GM12878 (cell line): ENCODE results near the gene PPFIA4.

Experiments
- CTCF ChIP-seq, 3 experiments: IDR thresholded peaks in 2 of 3; conservative IDR thresholded peaks in 1 of 3; 2 replicates each; pipeline ENCODE4 v1.5.1; 2011; ENCODE audit warnings: low read depth in 3 of 3, low read length in 3 of 3, mild to moderate bottlenecking in 3 of 3, control low read depth in 2 of 3, moderate library complexity in 2 of 3, inconsistent platforms in 1 of 3, mixed read lengths in 1 of 3; ENCODE audit not compliant: control insufficient read depth in 2 of 3, insufficient read depth in 1 of 3; ENCODE audit errors: extremely low read depth in 1 of 3
- EP300 ChIP-seq, 2 experiments: fragments of 150-350 bp in 1 of 2; IDR thresholded peaks; 2 replicates each; pipeline ENCODE4 v1.6.1; 2011 to 2012; ENCODE audit warnings: low read depth in 2 of 2, low read length in 2 of 2, borderline replicate concordance in 1 of 2, improper control_type of control experiment in 1 of 2, inconsistent platforms in 1 of 2; ENCODE audit not compliant: control insufficient read depth in 1 of 2
- EZH2 ChIP-seq: IDR thresholded peaks from 2 replicates; pipeline ENCODE4 v1.6.1; 2012; ENCODE audit warnings: low read depth, mild to moderate bottlenecking, control low read depth, inconsistent platforms, low read length, borderline replicate concordance; ENCODE audit not compliant: control insufficient read depth
- KDM1A ChIP-seq: fragments of 200-600 bp; sonication (generic); IDR thresholded peaks from 2 replicates; pipeline ENCODE4 v1.6.1; 2016; ENCODE audit warnings: borderline replicate concordance
- MAX ChIP-seq: IDR thresholded peaks from 2 replicates; pipeline ENCODE4 v1.6.1; 2012; ENCODE audit warnings: low read depth, low read length, improper control_type of control experiment
- NRF1 ChIP-seq: conservative IDR thresholded peaks from 2 replicates; pipeline ENCODE4 v1.6.1; 2011; ENCODE audit warnings: mild to moderate bottlenecking, low read depth, low read length, improper control_type of control experiment
- PBX3 ChIP-seq: IDR thresholded peaks from 2 replicates; pipeline ENCODE4 v1.6.1; 2011; ENCODE audit warnings: mild to moderate bottlenecking, low read depth, low read length, moderate library complexity; ENCODE audit not compliant: insufficient replicate concordance
- POLR2AphosphoS5 ChIP-seq: IDR thresholded peaks from 2 replicates; pipeline ENCODE4 v1.6.1; 2011; ENCODE audit warnings: mild to moderate bottlenecking, low read length, inconsistent platforms
- RBBP5 ChIP-seq: fragments of 200-600 bp; sonication (generic); conservative IDR thresholded peaks from 2 replicates; pipeline ENCODE4 v1.6.1; 2016
- SMC3 ChIP-seq: IDR thresholded peaks from 2 replicates; pipeline ENCODE4 v1.6.1; 2011; ENCODE audit warnings: low read length, improper control_type of control experiment, borderline replicate concordance
- SREBF2 ChIP-seq: IDR thresholded peaks from 2 replicates; pipeline ENCODE4 v1.6.1; 2012; ENCODE audit warnings: mild to moderate bottlenecking, low read length
- ZBED1 ChIP-seq: IDR thresholded peaks from 2 replicates; pipeline ENCODE4 v1.6.1; 2016; ENCODE audit warnings: borderline replicate concordance
- ZBTB33 ChIP-seq: fragments of 450-650 bp; IDR thresholded peaks from 2 replicates; pipeline ENCODE4 v1.6.1; 2017; ENCODE audit warnings: mild to moderate bottlenecking

GRCh38 chr1:203044546-203045250 is 18.4 kb downstream of the PPFIA4 start:
- TF ChIP-seq RBBP5 (no peak), ZBTB33 (no peak), CTCF (IDR thresholded peaks at IDR 0.05 in 2 of 3, conservative IDR thresholded peaks at IDR 0.05 in 1 of 3; ENCODE audit: control insufficient read depth in 2 of 3, extremely low read depth in 1 of 3, insufficient read depth in 1 of 3, low read depth in 3 of 3, low read length in 3 of 3) (no peak), POLR2AphosphoS5 (no peak), SREBF2 (no peak), SMC3 (no peak), EZH2 (no peak), EP300 (IDR thresholded peaks at IDR 0.05; ENCODE audit: borderline replicate concordance in 1 of 2, control insufficient read depth in 1 of 2, low read depth in 2 of 2, low read length in 2 of 2) (no peak), KDM1A (no peak), NRF1 (no peak), ZBED1 (no peak), PBX3 (no peak), MAX (no peak)
